Activated T-cell treated with anti-CD3 and anti-CD28 coated beads, Interleukin-2, amount 50 U/mL, for 24 hours (primary cell): ENCODE results near the gene MIAT.

Experiments used
- DNase-seq: peaks from one replicate; pipeline ENCODE4 v3.0.0-alpha.2; 2020
- H3K27ac Mint-ChIP-seq: 2 replicates; pipeline ENCODE4 v1.8.0; 2020; ENCODE audit warnings: mild to moderate bottlenecking, mixed read lengths
- H3K27me3 Mint-ChIP-seq: 2 replicates; pipeline ENCODE4 v1.8.0; 2020; ENCODE audit warnings: mixed read lengths
- H3K36me3 Mint-ChIP-seq: 2 replicates; pipeline ENCODE4 v1.8.0; 2020; ENCODE audit warnings: low read depth, mixed read lengths
- H3K4me1 Mint-ChIP-seq: 2 replicates; pipeline ENCODE4 v1.8.0; 2020; ENCODE audit warnings: low read depth, mixed read lengths
- H3K4me3 Mint-ChIP-seq: 2 replicates; pipeline ENCODE4 v1.8.0; 2020; ENCODE audit warnings: mild to moderate bottlenecking, moderate library complexity, mixed read lengths
- H3K9me3 Mint-ChIP-seq: 2 replicates; pipeline ENCODE4 v1.8.0; 2020; ENCODE audit warnings: mixed read lengths

The MIAT gene

DNA sequence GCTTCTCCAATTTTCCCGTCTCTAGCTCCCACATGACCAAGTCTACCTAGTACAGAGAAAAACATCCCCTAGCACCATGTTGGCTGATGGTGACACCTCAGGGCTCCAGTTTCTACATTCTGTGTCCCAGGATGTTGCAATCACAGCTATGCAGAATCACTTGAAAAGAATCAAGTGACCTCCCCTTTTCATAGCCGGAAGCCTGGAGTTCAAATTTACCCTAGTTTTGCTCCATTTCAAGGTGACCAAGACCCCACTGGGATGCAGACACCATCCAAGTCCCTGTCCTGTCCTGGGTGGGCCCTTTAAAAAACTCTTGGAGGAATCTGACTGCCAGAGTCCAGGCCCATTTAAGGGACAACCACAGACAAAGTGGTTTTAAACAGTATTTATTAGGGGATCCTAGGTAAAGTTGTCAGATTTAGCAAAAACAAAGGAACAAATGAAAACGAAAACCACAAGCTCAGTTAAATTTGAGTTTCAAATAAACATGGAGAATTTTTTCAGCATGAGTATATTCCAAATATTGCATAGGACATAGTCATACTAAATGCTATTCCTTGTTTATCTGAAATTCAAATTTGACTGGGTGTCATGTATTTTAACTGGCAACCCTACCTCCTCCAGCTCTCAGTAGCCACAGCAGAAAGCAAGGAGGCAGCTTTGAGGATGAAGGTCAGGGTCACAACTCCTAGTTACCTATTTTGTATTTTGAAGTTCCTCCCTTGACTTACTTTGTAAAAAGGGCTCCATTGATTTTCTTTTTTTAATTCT lies 52.4 kb downstream of the MIAT start:
- no peak overlapping the region for H3K27ac Mint-ChIP-seq
- H3K4me1 Mint-ChIP-seq, result peaks cover 41% of the 10 kb centered on the region

GRCh38 chr22:26711205-26711963 lies 54.0 kb downstream of the MIAT start:
- no peak for DNase-seq
- Mint-ChIP-seq H3K27ac (peak overlapping the region; percentile 50), H3K4me1 (peaks cover 29% of the 10 kb centered on the region), H3K36me3 (peaks cover 64% of the 10 kb centered on the region), H3K9me3 (no peaks in the 10 kb centered on the region), H3K4me3 (no peak overlapping the region), H3K27me3 (no peaks in the 10 kb centered on the region)

More for the DNA sequence above, 52.4 kb downstream of the MIAT start:
- no peak for DNase-seq
- Mint-ChIP-seq H3K27me3 (no peaks in the 10 kb centered on the region), H3K36me3 (peaks cover 64% of the 10 kb centered on the region), H3K4me3 (no peak overlapping the region), H3K9me3 (no peaks in the 10 kb centered on the region)

GRCh38 chr22:26712158-26712557 lies 54.8 kb downstream of the MIAT start:
- Mint-ChIP-seq H3K27me3 (no peaks in the 10 kb centered on the region), H3K4me3 (no peak overlapping the region), H3K9me3 (no peaks in the 10 kb centered on the region), H3K27ac (no peak overlapping the region), H3K4me1 (peaks cover 29% of the 10 kb centered on the region), H3K36me3 (peaks cover 66% of the 10 kb centered on the region)
- DNase-seq, result no peak

- H3K4me1 Mint-ChIP-seq, result peaks cover 22% of the 10 kb centered on the region
- H3K9me3 Mint-ChIP-seq, result no peaks in the 10 kb centered on the region
- H3K27me3 Mint-ChIP-seq, result no peaks in the 10 kb centered on the region
- DNase-seq, result no peak
- H3K4me3 Mint-ChIP-seq, result no peak overlapping the region
- peak overlapping the region; percentile 60 for H3K27ac Mint-ChIP-seq
- peaks cover 66% of the 10 kb centered on the region for H3K36me3 Mint-ChIP-seq
These were observed 56.5 kb downstream of the MIAT start for GRCh38 chr22:26713823-26714449.

DNA sequence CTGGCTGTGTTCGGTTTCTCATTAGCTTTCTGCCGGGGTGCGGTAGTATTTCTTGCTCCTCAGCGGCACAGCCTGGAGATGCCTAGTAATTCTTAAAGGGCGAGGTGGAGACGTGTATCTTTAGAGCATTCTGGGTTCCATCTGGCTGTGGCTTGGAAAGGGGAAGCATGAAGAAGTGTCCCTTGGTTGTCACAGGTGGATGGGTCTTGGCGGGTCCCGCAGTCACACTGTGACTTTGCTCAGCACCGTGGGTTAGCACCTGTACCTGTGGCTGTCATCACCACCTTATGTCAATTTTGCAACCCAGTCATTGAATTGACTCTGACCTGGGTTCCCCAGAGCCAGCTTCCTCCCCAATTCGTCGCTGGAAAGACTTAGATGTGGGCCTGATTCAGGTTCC lies 57.6 kb downstream of the MIAT start:
- DNase-seq, result no peak
- Mint-ChIP-seq H3K4me3 (no peak overlapping the region), H3K4me1 (peaks cover 18% of the 10 kb centered on the region), H3K27me3 (no peaks in the 10 kb centered on the region), H3K9me3 (no peaks in the 10 kb centered on the region), H3K36me3 (peaks cover 63% of the 10 kb centered on the region), H3K27ac (no peak overlapping the region)

GRCh38 chr22:26715392-26715936 lies 58.1 kb downstream of the MIAT start:
- Mint-ChIP-seq H3K9me3 (no peaks in the 10 kb centered on the region), H3K4me3 (no peak overlapping the region), H3K4me1 (peaks cover 15% of the 10 kb centered on the region), H3K27ac (no peak overlapping the region), H3K36me3 (peaks cover 65% of the 10 kb centered on the region), H3K27me3 (no peaks in the 10 kb centered on the region)
- DNase-seq, result no peak

DNA sequence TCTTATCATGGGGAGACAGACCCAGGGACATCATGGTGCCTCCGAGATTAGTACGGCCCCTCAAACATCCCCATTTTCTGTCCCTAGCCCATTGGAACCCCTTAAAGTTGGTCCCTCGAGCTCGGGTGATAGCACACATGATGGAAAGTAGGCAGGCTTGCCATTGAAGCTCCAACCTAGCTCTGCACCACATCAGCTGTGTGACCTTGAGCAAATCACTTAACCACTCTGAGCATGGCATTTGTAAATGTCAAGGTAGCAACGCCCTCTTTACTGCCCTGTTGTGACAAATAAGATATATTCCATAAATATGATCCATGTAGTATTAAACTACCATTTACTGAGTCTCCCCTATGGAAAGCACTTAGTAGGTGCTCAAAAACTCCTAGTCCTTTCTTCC lies 61.1 kb downstream of the MIAT start:
- Mint-ChIP-seq H3K4me3 (no peak overlapping the region), H3K27me3 (no peaks in the 10 kb centered on the region), H3K4me1 (peaks cover 1% of the 10 kb centered on the region), H3K36me3 (peaks cover 75% of the 10 kb centered on the region), H3K9me3 (no peaks in the 10 kb centered on the region), H3K27ac (no peak overlapping the region)
- no peak for DNase-seq

GRCh38 chr22:26718905-26719304 lies 61.5 kb downstream of the MIAT start:
- Mint-ChIP-seq H3K27me3 (no peaks in the 10 kb centered on the region), H3K4me3 (no peak overlapping the region), H3K36me3 (peaks cover 77% of the 10 kb centered on the region), H3K4me1 (no peaks in the 10 kb centered on the region), H3K9me3 (no peaks in the 10 kb centered on the region), H3K27ac (no peak overlapping the region)
- no peak for DNase-seq

GRCh38 chr22:26722159-26722558 lies 64.8 kb downstream of the MIAT start:
- Mint-ChIP-seq H3K9me3 (no peaks in the 10 kb centered on the region), H3K36me3 (peaks cover 87% of the 10 kb centered on the region)
- DNase-seq, result no peak

GRCh38 chr22:26724414-26724813 lies 67.0 kb downstream of the MIAT start:
- no peaks in the 10 kb centered on the region for H3K9me3 Mint-ChIP-seq
- no peaks in the 10 kb centered on the region for H3K4me1 Mint-ChIP-seq
- no peak overlapping the region for H3K27ac Mint-ChIP-seq
- H3K4me3 Mint-ChIP-seq, result no peak overlapping the region
- no peak for DNase-seq
- H3K27me3 Mint-ChIP-seq, result no peaks in the 10 kb centered on the region
- H3K36me3 Mint-ChIP-seq, result peaks cover 82% of the 10 kb centered on the region

More at GRCh38 chr22:26722159-26722558, 64.8 kb downstream of the MIAT start:
- H3K4me1 Mint-ChIP-seq, result no peaks in the 10 kb centered on the region
- H3K27me3 Mint-ChIP-seq, result no peaks in the 10 kb centered on the region
- peak overlapping the region; percentile 3 for H3K27ac Mint-ChIP-seq
- no peak overlapping the region for H3K4me3 Mint-ChIP-seq

GRCh38 chr22:26725012-26725676 lies 67.8 kb downstream of the MIAT start:
- Mint-ChIP-seq H3K27ac (no peak overlapping the region), H3K4me1 (no peaks in the 10 kb centered on the region), H3K27me3 (no peaks in the 10 kb centered on the region), H3K36me3 (peaks cover 86% of the 10 kb centered on the region), H3K4me3 (no peak overlapping the region), H3K9me3 (no peaks in the 10 kb centered on the region)
- no peak for DNase-seq
